PC-9 (cell line): ENCODE data around the gene CHIA. TPM values are rescaled to one million over a fixed set of nuclear protein-coding genes. Genes with fewer than 3 reads are reported as not detected.

Source experiments
- BruUV-seq: library from RNA; stranded (reverse); fragments of 400-500 nt; replicated peaks from 2 replicates; lab custom pipeline; 2021; lab: Mats Ljungman, UMichigan
- CTCF ChIA-PET: fragments of 300-600 bp; sonication (Branson Sonifier 250); formaldehyde crosslinking; loops from one replicate; lab custom pipeline; 2022; ENCODE audit warnings: antibody characterized with exemption; lab: Charles Lee
- POLR2A ChIA-PET: fragments of 300-600 bp; sonication (Branson Sonifier 250); formaldehyde crosslinking; loops from one replicate; lab custom pipeline; 2022; ENCODE audit warnings: antibody characterized with exemption; ENCODE audit not compliant: unreplicated experiment; lab: Charles Lee
- DNase-seq, 2 experiments: peaks; one replicate each; pipeline versions ENCODE4 v3.0.0 to v3.0.0-alpha.2; 2015 to 2022; ENCODE audit warnings: mixed read lengths in 1 of 2
- H2AFZ ChIP-seq: fragments of 200-600 bp; sonication (generic); 2 replicates; pipeline ENCODE4 v1.8.1; 2017; ENCODE audit warnings: antibody characterized with exemption
- H3F3A ChIP-seq: fragments of 200-600 bp; sonication (generic); 2 replicates; pipeline ENCODE4 v1.8.1; 2017; ENCODE audit warnings: antibody characterized with exemption, mild to moderate bottlenecking, low read depth; ENCODE audit not compliant: insufficient read depth
- H3K27ac ChIP-seq: fragments of 200-600 bp; sonication (generic); 2 replicates; pipeline ENCODE4 v1.6.1; 2016; ENCODE audit warnings: mixed run types
- H3K27me3 ChIP-seq: fragments of 200-600 bp; sonication (generic); 2 replicates; pipeline ENCODE4 v1.6.1; 2016; ENCODE audit warnings: low read depth, mixed run types; ENCODE audit not compliant: insufficient read depth
- H3K36me3 ChIP-seq: fragments of 200-600 bp; sonication (generic); 2 replicates; pipeline ENCODE4 v1.6.1; 2016; ENCODE audit warnings: low read depth, mixed run types
- H3K4me1 ChIP-seq: fragments of 200-600 bp; sonication (generic); replicated peaks from 2 replicates; pipeline ENCODE4 v1.6.1; 2016; ENCODE audit warnings: mixed run types; ENCODE audit not compliant: insufficient read depth
- H3K4me2 ChIP-seq: fragments of 200-600 bp; sonication (generic); 2 replicates; pipeline ENCODE4 v1.6.1; 2017; ENCODE audit warnings: mixed run types
- H3K4me3 ChIP-seq: fragments of 200-600 bp; sonication (generic); 2 replicates; pipeline ENCODE4 v1.6.1; 2016; ENCODE audit warnings: mixed run types
- H3K79me2 ChIP-seq: fragments of 200-600 bp; sonication (generic); 2 replicates; pipeline ENCODE4 v1.6.1; 2017; ENCODE audit warnings: low read depth, mixed run types
- H3K9me2 ChIP-seq: fragments of 200-600 bp; sonication (generic); 2 replicates; pipeline ENCODE4 v1.8.1; 2017; ENCODE audit warnings: mild to moderate bottlenecking; ENCODE audit not compliant: insufficient read depth
- H3K9me3 ChIP-seq: fragments of 200-600 bp; sonication (generic); 2 replicates; pipeline ENCODE4 v1.8.1; 2016; ENCODE audit warnings: low read depth; ENCODE audit not compliant: insufficient read depth
- H4K20me1 ChIP-seq: fragments of 200-600 bp; sonication (generic); 2 replicates; pipeline ENCODE4 v1.8.1; 2017; ENCODE audit not compliant: insufficient read depth
- CTCF ChIP-seq: fragments of 200-600 bp; sonication (generic); conservative IDR thresholded peaks from 2 replicates; pipeline ENCODE4 v1.6.1; 2017; ENCODE audit warnings: mixed run types, antibody characterized with exemption, mild to moderate bottlenecking, moderate library complexity
- EZH2 ChIP-seq: fragments of 200-600 bp; sonication (generic); IDR thresholded peaks from 2 replicates; pipeline ENCODE4 v1.8.0; 2017; ENCODE audit warnings: antibody characterized with exemption, low read depth
- intact Hi-C: fragments of 100-400 bp; cut with micrococcal nuclease; formaldehyde crosslinking; loops from one replicate; pipeline ENCODE4 v1.10.0; 2022; ENCODE audit not compliant: unreplicated experiment
- total RNA-seq: library from RNA; stranded (reverse); gene quantifications from 2 replicates; pipeline ENCODE4 v1.2.3, GENCODE V29; 2021

CHIA gene
- total RNA-seq, 1 experiment from 2014 or later, result not detected

GRCh38 chr1:111271464-111271801, 19.2 kb upstream of the CHIA start:
- Histone ChIP-seq H3K9me2 (no peaks in the 10 kb centered on the region), H3K4me2 (no peak overlapping the region), H3K27ac (no peak overlapping the region), H3K4me3 (no peak overlapping the region), H3K36me3 (no peaks in the 10 kb centered on the region), H3F3A (no peaks in the 10 kb centered on the region), H3K27me3 (no peaks in the 10 kb centered on the region), H2AFZ (no peak overlapping the region), H3K4me1 (no peaks in the 10 kb centered on the region), H3K79me2 (no peaks in the 10 kb centered on the region), H4K20me1 (no peaks in the 10 kb centered on the region), H3K9me3 (no peaks in the 10 kb centered on the region)
- intact Hi-C loops, result no loop called here
- DNase-seq, result no peak
- CTCF ChIA-PET, result no interaction called here
- POLR2A ChIA-PET, result no interaction called here
- TF ChIP-seq CTCF, result no peak
- no peak for TF ChIP-seq EZH2
- BruUV-seq, result no TSS peak

GRCh38 chr1:111272081-111272480, 18.6 kb upstream of the CHIA start:
- no peak overlapping the region for H3K27ac ChIP-seq
- ChIA-PET POLR2A (no interaction called here), CTCF (no interaction called here)
- H3K9me3 ChIP-seq, result no peaks in the 10 kb centered on the region
- no peaks in the 10 kb centered on the region for H3K27me3 ChIP-seq
- no peaks in the 10 kb centered on the region for H3K9me2 ChIP-seq
- no peaks in the 10 kb centered on the region for H3K36me3 ChIP-seq
- BruUV-seq, result no TSS peak
- no peaks in the 10 kb centered on the region for H3K4me1 ChIP-seq
- no peak overlapping the region for H3K4me3 ChIP-seq
- DNase-seq, result no peak
- intact Hi-C loops, result no loop called here
- H3F3A ChIP-seq, result no peaks in the 10 kb centered on the region
- H3K4me2 ChIP-seq, result no peak overlapping the region
- no peak for TF ChIP-seq EZH2
- no peak for TF ChIP-seq CTCF
- H3K79me2 ChIP-seq, result no peaks in the 10 kb centered on the region
- H4K20me1 ChIP-seq, result no peaks in the 10 kb centered on the region
- H2AFZ ChIP-seq, result no peak overlapping the region

- POLR2A ChIA-PET, result no interaction called here
- no TSS peak for BruUV-seq
- no peaks in the 10 kb centered on the region for H3F3A ChIP-seq
- no peak overlapping the region for H3K4me3 ChIP-seq
- no peaks in the 10 kb centered on the region for H3K36me3 ChIP-seq
- H3K27ac ChIP-seq, result no peak overlapping the region
- H3K4me2 ChIP-seq, result no peak overlapping the region
- no peaks in the 10 kb centered on the region for H3K27me3 ChIP-seq
- no peaks in the 10 kb centered on the region for H3K9me2 ChIP-seq
- intact Hi-C loops, result no loop called here
- no peak overlapping the region for H2AFZ ChIP-seq
- CTCF ChIA-PET, result no interaction called here
- TF ChIP-seq EZH2 (no peak), CTCF (no peak)
- no peak for DNase-seq
- H3K9me3 ChIP-seq, result no peaks in the 10 kb centered on the region
- no peaks in the 10 kb centered on the region for H3K79me2 ChIP-seq
- H4K20me1 ChIP-seq, result no peaks in the 10 kb centered on the region
- no peaks in the 10 kb centered on the region for H3K4me1 ChIP-seq
These were observed 16.0 kb upstream of the CHIA start for GRCh38 chr1:111274653-111275052.
